ENCODE data around the gene FUCA2.

The FUCA2 gene

GRCh38 chr6:143498428-143498827, 13.1 kb downstream of the FUCA2 start:
- no peak for TF ChIP-seq SUZ12 (IDR thresholded peaks at IDR 0.05; ENCODE audit: extremely low read depth, insufficient read depth, insufficient read length)
- no peak for TF ChIP-seq YY1 (IDR thresholded peaks at IDR 0.05; ENCODE audit: insufficient read depth, insufficient read length)
- TF ChIP-seq ZNF274 (IDR thresholded peaks at IDR 0.05; ENCODE audit: low read depth, low read length) = no peak
- no peak for DNase-seq (ENCODE audit: low read depth, low spot score)
- peaks cover 54% of the 10 kb centered on the region for H3K36me3 ChIP-seq (ENCODE audit: insufficient read depth, insufficient read length, low read length)

GRCh38 chr6:143496974-143497373, 14.5 kb downstream of the FUCA2 start:
- H3K9me3 ChIP-seq (ENCODE audit: insufficient read depth, low read length) = no peaks in the 10 kb centered on the region
- H3K9ac ChIP-seq (ENCODE audit: insufficient read length, low read depth) = no peak overlapping the region
- peaks cover 43% of the 10 kb centered on the region for H3K36me3 ChIP-seq (ENCODE audit: insufficient read depth, insufficient read length, low read length)
- TF ChIP-seq SUZ12 (IDR thresholded peaks at IDR 0.05; ENCODE audit: extremely low read depth, insufficient read depth, insufficient read length) = no peak
- no peak for TF ChIP-seq ZNF274 (IDR thresholded peaks at IDR 0.05; ENCODE audit: low read depth, low read length)
- no peaks in the 10 kb centered on the region for H3K27me3 ChIP-seq (ENCODE audit: insufficient read depth, insufficient read length)
- H3K4me3 ChIP-seq (ENCODE audit: insufficient read length, low read depth) = no peak overlapping the region
- H3K4me1 ChIP-seq (ENCODE audit: insufficient read depth, insufficient read length) = no peaks in the 10 kb centered on the region
- no peak for DNase-seq (ENCODE audit: low read depth, low spot score)

More at GRCh38 chr6:143498428-143498827, 13.1 kb downstream of the FUCA2 start:
- H3K4me1 ChIP-seq (ENCODE audit: insufficient read depth, insufficient read length) = no peaks in the 10 kb centered on the region
- H3K9ac ChIP-seq (ENCODE audit: insufficient read length, low read depth) = no peak overlapping the region
- H3K27me3 ChIP-seq (ENCODE audit: insufficient read depth, insufficient read length) = no peaks in the 10 kb centered on the region
- H3K9me3 ChIP-seq (ENCODE audit: insufficient read depth, low read length) = no peaks in the 10 kb centered on the region
- no peak overlapping the region for H3K4me3 ChIP-seq (ENCODE audit: insufficient read length, low read depth)

GRCh38 chr6:143490775-143491174, 20.7 kb downstream of the FUCA2 start:
- TF ChIP-seq SUZ12 (IDR thresholded peaks at IDR 0.05; ENCODE audit: extremely low read depth, insufficient read depth, insufficient read length) (no peak), YY1 (IDR thresholded peaks at IDR 0.05; ENCODE audit: insufficient read depth, insufficient read length) (no peak), ZNF274 (IDR thresholded peaks at IDR 0.05; ENCODE audit: low read depth, low read length) (no peak)
- peaks cover 15% of the 10 kb centered on the region for H3K36me3 ChIP-seq (ENCODE audit: insufficient read depth, insufficient read length, low read length)
- DNase-seq (ENCODE audit: low read depth, low spot score) = no peak

GRCh38 chr6:143490244-143490643, 21.3 kb downstream of the FUCA2 start:
- H3K36me3 ChIP-seq (ENCODE audit: insufficient read depth, insufficient read length, low read length) = peaks cover 10% of the 10 kb centered on the region
- H3K9ac ChIP-seq (ENCODE audit: insufficient read length, low read depth) = no peak overlapping the region
- DNase-seq (ENCODE audit: low read depth, low spot score) = no peak
- no peaks in the 10 kb centered on the region for H3K27me3 ChIP-seq (ENCODE audit: insufficient read depth, insufficient read length)
- TF ChIP-seq SUZ12 (IDR thresholded peaks at IDR 0.05; ENCODE audit: extremely low read depth, insufficient read depth, insufficient read length) = no peak
- TF ChIP-seq ZNF274 (IDR thresholded peaks at IDR 0.05; ENCODE audit: low read depth, low read length) = no peak
- TF ChIP-seq YY1 (IDR thresholded peaks at IDR 0.05; ENCODE audit: insufficient read depth, insufficient read length) = no peak
- H3K4me1 ChIP-seq (ENCODE audit: insufficient read depth, insufficient read length) = no peaks in the 10 kb centered on the region
- no peak overlapping the region for H3K4me3 ChIP-seq (ENCODE audit: insufficient read length, low read depth)
- no peaks in the 10 kb centered on the region for H3K9me3 ChIP-seq (ENCODE audit: insufficient read depth, low read length)

More at GRCh38 chr6:143490775-143491174, 20.7 kb downstream of the FUCA2 start:
- Histone ChIP-seq H3K4me1 (ENCODE audit: insufficient read depth, insufficient read length) (no peaks in the 10 kb centered on the region), H3K27me3 (ENCODE audit: insufficient read depth, insufficient read length) (no peaks in the 10 kb centered on the region), H3K9ac (ENCODE audit: insufficient read length, low read depth) (no peak overlapping the region), H3K9me3 (ENCODE audit: insufficient read depth, low read length) (no peaks in the 10 kb centered on the region), H3K4me3 (ENCODE audit: insufficient read length, low read depth) (no peak overlapping the region)

- no peaks in the 10 kb centered on the region for H3K4me1 ChIP-seq (ENCODE audit: insufficient read depth, insufficient read length)
- H3K9me3 ChIP-seq (ENCODE audit: insufficient read depth, low read length) = no peaks in the 10 kb centered on the region
- H3K4me3 ChIP-seq (ENCODE audit: insufficient read length, low read depth) = no peak overlapping the region
- H3K9ac ChIP-seq (ENCODE audit: insufficient read length, low read depth) = no peak overlapping the region
- DNase-seq (ENCODE audit: low read depth, low spot score) = no peak
- TF ChIP-seq ZNF274 (IDR thresholded peaks at IDR 0.05; ENCODE audit: low read depth, low read length) (no peak), SUZ12 (IDR thresholded peaks at IDR 0.05; ENCODE audit: extremely low read depth, insufficient read depth, insufficient read length) (no peak), YY1 (IDR thresholded peaks at IDR 0.05; ENCODE audit: insufficient read depth, insufficient read length) (no peak)
- H3K36me3 ChIP-seq (ENCODE audit: insufficient read depth, insufficient read length, low read length) = no peaks in the 10 kb centered on the region
- no peaks in the 10 kb centered on the region for H3K27me3 ChIP-seq (ENCODE audit: insufficient read depth, insufficient read length)
These were observed 24.8 kb downstream of the FUCA2 start for GRCh38 chr6:143486752-143487151.

GRCh38 chr6:143485967-143486366, 25.6 kb downstream of the FUCA2 start:
- H3K4me1 ChIP-seq (ENCODE audit: insufficient read depth, insufficient read length) = no peaks in the 10 kb centered on the region
- H3K9ac ChIP-seq (ENCODE audit: insufficient read length, low read depth) = no peak overlapping the region
- H3K27me3 ChIP-seq (ENCODE audit: insufficient read depth, insufficient read length) = no peaks in the 10 kb centered on the region
- DNase-seq (ENCODE audit: low read depth, low spot score) = no peak
- no peaks in the 10 kb centered on the region for H3K36me3 ChIP-seq (ENCODE audit: insufficient read depth, insufficient read length, low read length)
- no peak overlapping the region for H3K4me3 ChIP-seq (ENCODE audit: insufficient read length, low read depth)
- TF ChIP-seq YY1 (IDR thresholded peaks at IDR 0.05; ENCODE audit: insufficient read depth, insufficient read length) = no peak
- no peak for TF ChIP-seq SUZ12 (IDR thresholded peaks at IDR 0.05; ENCODE audit: extremely low read depth, insufficient read depth, insufficient read length)
- no peak for TF ChIP-seq ZNF274 (IDR thresholded peaks at IDR 0.05; ENCODE audit: low read depth, low read length)
- H3K9me3 ChIP-seq (ENCODE audit: insufficient read depth, low read length) = no peaks in the 10 kb centered on the region

GRCh38 chr6:143482593-143482992, 28.9 kb downstream of the FUCA2 start:
- no peak overlapping the region for H3K9ac ChIP-seq (ENCODE audit: insufficient read length, low read depth)
- no peaks in the 10 kb centered on the region for H3K36me3 ChIP-seq (ENCODE audit: insufficient read depth, insufficient read length, low read length)
- no peak for DNase-seq (ENCODE audit: low read depth, low spot score)
- H3K4me3 ChIP-seq (ENCODE audit: insufficient read length, low read depth) = no peak overlapping the region
- H3K4me1 ChIP-seq (ENCODE audit: insufficient read depth, insufficient read length) = no peaks in the 10 kb centered on the region
- no peaks in the 10 kb centered on the region for H3K27me3 ChIP-seq (ENCODE audit: insufficient read depth, insufficient read length)
- H3K9me3 ChIP-seq (ENCODE audit: insufficient read depth, low read length) = no peaks in the 10 kb centered on the region
- TF ChIP-seq ZNF274 (IDR thresholded peaks at IDR 0.05; ENCODE audit: low read depth, low read length) (no peak), SUZ12 (IDR thresholded peaks at IDR 0.05; ENCODE audit: extremely low read depth, insufficient read depth, insufficient read length) (no peak), YY1 (IDR thresholded peaks at IDR 0.05; ENCODE audit: insufficient read depth, insufficient read length) (no peak)

All from NT2/D1 (cell line).